Measurements from ENCODE around the gene DNAAF6. TPM values are rescaled to one million over a fixed set of nuclear protein-coding genes. Genes with fewer than 3 reads are reported as not detected.
"Not testable (repeated sequence)": the region's sequence is repeated elsewhere in the genome, so short reads cannot be mapped to it uniquely, and the experiment has no call there.

DNAAF6 gene
- total RNA-seq, 2 experiments from 2014 or later, result not detected

DNA sequence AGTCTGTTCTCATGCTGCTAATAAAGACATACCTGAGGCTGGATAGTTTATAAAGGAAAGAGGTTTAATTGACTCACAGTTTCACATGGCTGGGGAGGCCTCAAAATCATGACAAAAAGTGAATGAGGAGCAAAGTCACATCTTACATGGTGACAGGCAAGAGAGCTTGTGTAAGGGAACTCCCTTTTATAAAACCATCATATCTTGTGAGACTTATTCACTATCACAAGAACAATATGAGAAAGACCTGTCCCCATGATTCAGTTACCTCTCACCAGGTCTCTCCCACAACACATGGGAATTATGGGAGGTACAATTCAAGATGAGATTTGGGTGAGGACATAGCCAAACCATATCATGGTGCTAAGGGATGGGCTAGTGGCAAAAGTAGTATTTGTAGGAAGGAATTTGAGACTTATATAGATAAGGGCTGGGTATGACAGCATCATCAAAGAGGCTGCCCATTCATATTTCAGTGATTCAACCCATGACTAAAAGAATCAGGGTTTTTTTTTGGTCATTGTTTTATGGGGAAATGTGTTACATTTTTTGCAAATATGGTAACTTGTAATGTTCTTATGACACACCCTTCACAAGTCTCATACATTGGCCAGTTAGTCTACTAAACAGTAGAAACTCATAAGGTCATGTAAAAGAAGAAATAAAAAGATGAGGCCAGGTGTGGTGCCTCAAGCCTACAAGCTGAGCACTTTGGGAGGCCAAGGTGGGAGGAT lies 34.9 kb upstream of the DNAAF6 start:
- ATAC-seq, result no peak
- DNase-seq, result no peak
- Mint-ChIP-seq H3K36me3 (ENCODE audit: low read depth) (no peaks in the 10 kb centered on the region), H3K27me3 (no peaks in the 10 kb centered on the region), H3K4me3 (no peak overlapping the region), H3K27ac (no peak overlapping the region), H3K9me3 (no peaks in the 10 kb centered on the region), H3K4me1 (ENCODE audit: low read depth) (no peaks in the 10 kb centered on the region)
- intact Hi-C loops (cut with micrococcal nuclease), result no loop called here
- ChIA-PET POLR2A (no interaction called here), CTCF (no interaction called here)
- TF ChIP-seq, protein P1, sequence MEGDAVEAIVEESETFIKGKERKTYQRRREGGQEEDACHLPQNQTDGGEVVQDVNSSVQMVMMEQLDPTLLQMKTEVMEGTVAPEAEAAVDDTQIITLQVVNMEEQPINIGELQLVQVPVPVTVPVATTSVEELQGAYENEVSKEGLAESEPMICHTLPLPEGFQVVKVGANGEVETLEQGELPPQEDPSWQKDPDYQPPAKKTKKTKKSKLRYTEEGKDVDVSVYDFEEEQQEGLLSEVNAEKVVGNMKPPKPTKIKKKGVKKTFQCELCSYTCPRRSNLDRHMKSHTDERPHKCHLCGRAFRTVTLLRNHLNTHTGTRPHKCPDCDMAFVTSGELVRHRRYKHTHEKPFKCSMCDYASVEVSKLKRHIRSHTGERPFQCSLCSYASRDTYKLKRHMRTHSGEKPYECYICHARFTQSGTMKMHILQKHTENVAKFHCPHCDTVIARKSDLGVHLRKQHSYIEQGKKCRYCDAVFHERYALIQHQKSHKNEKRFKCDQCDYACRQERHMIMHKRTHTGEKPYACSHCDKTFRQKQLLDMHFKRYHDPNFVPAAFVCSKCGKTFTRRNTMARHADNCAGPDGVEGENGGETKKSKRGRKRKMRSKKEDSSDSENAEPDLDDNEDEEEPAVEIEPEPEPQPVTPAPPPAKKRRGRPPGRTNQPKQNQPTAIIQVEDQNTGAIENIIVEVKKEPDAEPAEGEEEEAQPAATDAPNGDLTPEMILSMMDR (IDR thresholded peaks at IDR 0.05), result no peak

DNA sequence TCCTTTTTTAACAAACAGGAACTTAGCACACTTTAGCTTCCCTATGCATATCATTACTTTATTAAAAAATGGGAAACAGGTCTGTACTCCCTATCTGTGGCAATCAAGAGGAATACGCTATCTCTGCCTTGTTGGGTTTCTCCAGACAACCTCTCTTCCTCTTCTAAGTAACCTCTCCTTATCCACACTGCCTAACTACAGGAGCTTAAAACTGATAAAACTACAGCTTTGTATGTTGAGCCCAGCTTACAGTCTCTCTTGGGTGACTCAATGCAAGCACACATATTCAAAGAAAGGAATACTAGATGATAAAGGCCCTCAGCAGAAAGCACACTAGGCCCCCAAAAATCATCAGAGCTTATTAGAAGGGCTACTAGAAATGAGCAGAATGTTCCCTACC lies 9.1 kb upstream of the DNAAF6 start:
- ChIA-PET CTCF (no interaction called here), POLR2A (no interaction called here)
- intact Hi-C loops (cut with micrococcal nuclease), result no loop called here
- H3K27me3 Mint-ChIP-seq, result no peaks in the 10 kb centered on the region
- H3K4me3 Mint-ChIP-seq, result no peak overlapping the region
- DNase-seq (no peak), ATAC-seq (no peak)
- no peak overlapping the region for H3K27ac Mint-ChIP-seq
- H3K9me3 Mint-ChIP-seq, result no peaks in the 10 kb centered on the region
- no peaks in the 10 kb centered on the region for H3K36me3 Mint-ChIP-seq (ENCODE audit: low read depth)
- no peaks in the 10 kb centered on the region for H3K4me1 Mint-ChIP-seq (ENCODE audit: low read depth)
- TF ChIP-seq, protein P1 (IDR thresholded peaks at IDR 0.05), result no peak

DNA sequence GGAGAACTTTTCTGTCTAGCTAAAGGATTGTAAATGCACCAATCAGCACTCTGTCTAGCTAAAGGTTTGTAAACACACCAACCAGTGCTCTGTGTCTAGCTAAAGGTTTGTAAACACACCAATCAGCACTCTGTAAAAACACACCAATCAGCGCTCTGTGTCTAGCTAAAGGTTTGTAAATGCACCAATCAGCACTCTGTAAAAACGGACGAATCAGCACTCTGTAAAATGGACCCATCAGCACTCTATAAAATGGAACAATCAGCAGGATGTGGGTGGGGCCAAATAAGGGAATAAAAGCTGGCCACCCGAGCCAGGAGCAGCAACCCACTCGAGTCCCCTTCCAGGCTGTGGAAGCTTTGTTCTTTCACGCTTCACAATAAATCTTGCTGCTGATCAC lies 8.3 kb upstream of the DNAAF6 start:
- POLR2A ChIA-PET; H3K9me3 Mint-ChIP-seq; H3K4me3 Mint-ChIP-seq; H3K4me1 Mint-ChIP-seq (ENCODE audit: low read depth); DNase-seq; H3K36me3 Mint-ChIP-seq (ENCODE audit: low read depth); H3K27ac Mint-ChIP-seq; intact Hi-C loops (cut with micrococcal nuclease); CTCF ChIA-PET; H3K27me3 Mint-ChIP-seq; ATAC-seq: not testable (repeated sequence)

DNA sequence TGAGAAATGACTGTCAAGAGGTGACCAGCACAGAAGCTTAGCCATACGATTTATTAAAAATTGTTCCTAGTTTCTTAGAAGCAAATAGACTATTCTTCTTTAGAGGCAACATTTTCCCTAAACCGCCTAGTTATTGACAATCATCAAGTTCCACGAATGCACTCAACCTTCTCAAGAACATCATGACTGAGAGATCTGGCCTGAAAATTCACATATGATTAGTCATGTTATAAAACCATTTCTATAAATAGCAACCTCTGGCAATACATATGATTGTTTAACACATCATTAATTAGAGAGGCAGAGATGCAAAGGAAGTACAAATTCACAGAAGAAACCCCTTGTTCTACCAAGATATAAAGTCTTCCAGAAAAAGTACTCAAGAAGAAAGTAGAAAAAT lies 6.9 kb upstream of the DNAAF6 start:
- H3K36me3 Mint-ChIP-seq (ENCODE audit: low read depth), result no peaks in the 10 kb centered on the region
- TF ChIP-seq, protein P1 (IDR thresholded peaks at IDR 0.05), result no peak
- POLR2A ChIA-PET, result no interaction called here
- H3K27me3 Mint-ChIP-seq, result no peaks in the 10 kb centered on the region
- no peak overlapping the region for H3K4me3 Mint-ChIP-seq
- DNase-seq (no peak), ATAC-seq (no peak)
- H3K27ac Mint-ChIP-seq, result no peak overlapping the region
- H3K9me3 Mint-ChIP-seq, result no peaks in the 10 kb centered on the region
- H3K4me1 Mint-ChIP-seq (ENCODE audit: low read depth), result no peaks in the 10 kb centered on the region
- intact Hi-C loops (cut with micrococcal nuclease), result no loop called here
- CTCF ChIA-PET, result no interaction called here

DNA sequence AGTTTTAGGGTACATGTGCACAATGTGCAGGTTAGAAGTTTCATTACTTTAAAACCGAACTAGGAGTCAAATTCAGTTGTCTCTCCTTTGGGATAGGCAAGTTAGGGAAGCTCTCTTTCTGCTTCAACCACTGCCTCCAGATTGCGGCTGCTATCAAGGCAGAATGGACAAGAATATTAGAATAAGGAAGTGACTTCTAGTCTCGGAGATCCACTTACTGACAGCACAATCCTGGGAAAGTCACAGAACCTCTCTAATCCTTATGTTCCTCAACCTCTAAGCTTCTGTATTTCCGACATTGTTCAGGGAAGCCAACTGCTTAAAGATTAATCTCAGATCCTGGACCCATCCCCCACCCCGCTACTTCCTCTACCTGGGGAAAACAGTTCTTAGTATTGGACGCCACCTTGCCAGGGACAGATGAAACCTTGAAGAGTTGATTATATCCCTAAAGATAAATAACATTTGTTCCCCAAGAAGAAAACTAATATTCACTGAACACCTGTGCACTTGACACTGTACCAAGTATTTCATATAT lies 2.3 kb upstream of the DNAAF6 start:
- CTCF ChIA-PET, result no interaction called here

More for the DNA sequence above, 2.3 kb upstream of the DNAAF6 start:
- H3K4me1 Mint-ChIP-seq (ENCODE audit: low read depth), result peaks cover 2% of the 10 kb centered on the region
- H3K27me3 Mint-ChIP-seq, result peaks cover 7% of the 10 kb centered on the region
- H3K9me3 Mint-ChIP-seq, result no peaks in the 10 kb centered on the region
- POLR2A ChIA-PET, result no interaction called here
- no peak overlapping the region for H3K4me3 Mint-ChIP-seq
- TF ChIP-seq, protein P1 (IDR thresholded peaks at IDR 0.05), result no peak
- no peak for DNase-seq
- no peak for ATAC-seq
- H3K36me3 Mint-ChIP-seq (ENCODE audit: low read depth), result no peaks in the 10 kb centered on the region
- no peak overlapping the region for H3K27ac Mint-ChIP-seq
- intact Hi-C loops (cut with micrococcal nuclease), result no loop called here

Data from activated CD8-positive, alpha-beta T cell treated with anti-CD3 and anti-CD28 coated beads for 36 hours (primary cell).